GM23248 (cell line): Measurements from ENCODE around the gene FARP2. TPM values are rescaled to one million over a fixed set of nuclear protein-coding genes. Genes with fewer than 3 reads are reported as not detected.
"Not testable (repeated sequence)": the region's sequence is repeated elsewhere in the genome, so short reads cannot be mapped to it uniquely, and the experiment has no call there.

Experiments used
- DNase-seq: peaks from one replicate; pipeline ENCODE4 v3.0.0-alpha.2; 2015
- H2AFZ ChIP-seq: fragments of 200-600 bp; sonication (generic); 2 replicates; pipeline ENCODE4 v1.6.1; 2016; ENCODE audit warnings: antibody characterized with exemption
- H3F3A ChIP-seq: fragments of 200-600 bp; sonication (generic); 2 replicates; pipeline ENCODE4 v1.6.1; 2016; ENCODE audit warnings: mild to moderate bottlenecking, antibody characterized with exemption, mixed run types; ENCODE audit not compliant: insufficient read depth
- H3K27ac ChIP-seq: fragments of 200-600 bp; sonication (generic); 2 replicates; pipeline ENCODE4 v1.5.1; 2016; ENCODE audit warnings: mild to moderate bottlenecking
- H3K27me3 ChIP-seq: fragments of 200-600 bp; sonication (generic); replicated peaks from 2 replicates; pipeline ENCODE4 v1.6.1; 2016; ENCODE audit warnings: mild to moderate bottlenecking; ENCODE audit not compliant: insufficient read depth
- H3K36me3 ChIP-seq: fragments of 200-600 bp; sonication (generic); 2 replicates; pipeline ENCODE4 v1.6.1; 2016; ENCODE audit warnings: low read depth, mild to moderate bottlenecking
- H3K4me1 ChIP-seq: fragments of 200-600 bp; sonication (generic); 2 replicates; pipeline ENCODE4 v1.6.1; 2016; ENCODE audit warnings: mild to moderate bottlenecking; ENCODE audit not compliant: insufficient read depth
- H3K4me2 ChIP-seq: fragments of 200-600 bp; sonication (generic); one replicate; pipeline ENCODE4 v1.6.1; 2016; ENCODE audit warnings: mild to moderate bottlenecking; ENCODE audit not compliant: unreplicated experiment
- H3K4me3 ChIP-seq: fragments of 200-600 bp; sonication (generic); 2 replicates; pipeline ENCODE4 v1.5.1; 2016; ENCODE audit warnings: mild to moderate bottlenecking
- H3K79me2 ChIP-seq: fragments of 200-600 bp; sonication (generic); 2 replicates; pipeline ENCODE4 v1.6.1; 2016; ENCODE audit warnings: mild to moderate bottlenecking; ENCODE audit not compliant: insufficient read depth
- H3K9ac ChIP-seq: fragments of 200-600 bp; sonication (generic); 2 replicates; pipeline ENCODE4 v1.6.1; 2016; ENCODE audit warnings: mild to moderate bottlenecking
- H3K9me2 ChIP-seq: fragments of 200-600 bp; sonication (generic); 2 replicates; pipeline ENCODE4 v1.6.1; 2016; ENCODE audit warnings: mixed run types, mild to moderate bottlenecking, moderate library complexity; ENCODE audit not compliant: insufficient read depth
- H3K9me3 ChIP-seq: fragments of 200-600 bp; sonication (generic); one replicate; pipeline ENCODE4 v1.6.1; 2017; ENCODE audit warnings: low read depth
- H4K20me1 ChIP-seq: fragments of 200-600 bp; sonication (generic); 2 replicates; pipeline ENCODE4 v1.6.0; 2016; ENCODE audit not compliant: insufficient read depth
- EZH2 ChIP-seq: fragments of 200-600 bp; sonication (generic); IDR thresholded peaks from 2 replicates; pipeline ENCODE4 v1.6.1; 2018; ENCODE audit warnings: antibody characterized with exemption, mild to moderate bottlenecking; ENCODE audit not compliant: insufficient read depth, poor library complexity, severe bottlenecking
- EZH2phosphoT487 ChIP-seq: fragments of 200-600 bp; sonication (generic); IDR thresholded peaks from 2 replicates; pipeline ENCODE4 v1.6.1; 2018; ENCODE audit warnings: antibody characterized with exemption, moderate library complexity, mild to moderate bottlenecking, low read depth; ENCODE audit not compliant: insufficient read depth
- WGBS, 2 experiments: methylation state at CpG; one replicate each; pipeline ENCODE4 v1.1.6; 2015 to 2017; ENCODE audit warnings: low lambda C conversion rate in 2 of 2, low coverage in 1 of 2; ENCODE audit errors: missing lambda C conversion rate in 2 of 2; 5-methylcytosine and 5-hydroxymethylcytosine counted together
- in situ Hi-C: fragments of 300-500 bp; cut with MboI; formaldehyde crosslinking; loops from 2 replicates; pipeline ENCODE4 v1.15.0; 2020
- polyA plus RNA-seq: library from polyadenylated mRNA; unstranded; fragments of >200 nt; fragmentation: Nextera tagmentation; extraction: Ambion mirVana; gene quantifications from 2 replicates; pipeline ENCODE4 v1.2.1, GENCODE V29; 2016
- total RNA-seq: library from RNA; depleted of rRNA; stranded (reverse); fragments of >200 nt; shearing (Covaris generic); gene quantifications from 2 replicates; pipeline ENCODE4 v1.2.3, GENCODE V29; 2014

FARP2 gene
- total and polyA plus RNA-seq, 2 experiments from 2014 or later: 30.9 to 39.0 TPM

DNA sequence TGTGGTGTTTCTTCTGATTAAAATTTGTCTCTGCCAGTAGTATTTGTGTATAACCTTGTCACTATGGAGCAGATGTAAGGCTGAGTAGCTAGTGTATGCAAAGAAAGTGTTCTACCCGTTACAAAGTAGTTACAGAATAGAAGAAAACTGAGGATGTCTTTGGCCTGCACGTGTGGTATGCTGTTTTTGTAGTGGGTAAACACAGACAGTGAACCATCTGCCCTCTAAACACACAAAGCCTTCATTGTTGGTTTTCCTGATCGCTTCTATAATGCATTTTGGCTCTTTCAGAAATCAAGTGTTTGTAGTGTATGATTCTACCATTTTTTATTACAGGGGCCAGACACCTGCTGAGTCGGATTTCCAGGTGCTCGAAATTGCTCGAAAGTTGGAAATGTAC is 61.5 kb downstream of the FARP2 start:
- Histone ChIP-seq H3K79me2 (no peaks in the 10 kb centered on the region), H4K20me1 (no peaks in the 10 kb centered on the region), H3K4me2 (no peak overlapping the region), H2AFZ (no peak overlapping the region), H3F3A (no peaks in the 10 kb centered on the region), H3K4me3 (no peak overlapping the region), H3K9me2 (no peaks in the 10 kb centered on the region), H3K9ac (no peak overlapping the region), H3K27ac (no peak overlapping the region), H3K9me3 (no peaks in the 10 kb centered on the region), H3K4me1 (no peaks in the 10 kb centered on the region), H3K27me3 (no peaks in the 10 kb centered on the region), H3K36me3 (peaks cover 17% of the 10 kb centered on the region; the same call in 1 of the 2 replicates)
- TF ChIP-seq EZH2: no peak
- TF ChIP-seq EZH2phosphoT487: no peak
- 86 to 88% methylated on average over 6 of the region's 6 CpGs for WGBS, 2 experiments
- no peak for DNase-seq
- in situ Hi-C loops: no loop called here

DNA sequence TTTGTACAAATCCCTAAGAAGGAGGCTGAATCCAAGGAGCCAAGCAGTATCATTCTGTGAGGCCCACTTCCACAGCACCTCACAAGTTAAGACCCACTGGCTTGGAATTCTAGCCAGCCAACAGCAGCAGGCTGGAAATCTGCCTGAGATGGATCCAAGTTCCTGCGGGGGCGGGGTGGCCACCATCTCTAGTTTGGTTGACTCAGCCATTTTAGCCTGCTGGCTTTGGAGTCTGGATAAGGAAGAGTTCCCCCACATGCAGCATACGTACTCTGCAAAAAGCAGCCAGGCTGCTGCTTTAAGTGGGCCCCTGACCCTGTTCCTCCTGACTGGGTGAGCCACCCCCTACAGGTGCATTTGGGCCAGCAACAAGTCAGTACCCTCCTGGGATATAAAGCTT is 65.2 kb downstream of the FARP2 start:
- no peaks in the 10 kb centered on the region for H3K9me3 ChIP-seq
- H2AFZ ChIP-seq: no peak overlapping the region
- no peak overlapping the region for H3K27ac ChIP-seq
- H3K36me3 ChIP-seq: peaks cover 21% of the 10 kb centered on the region
- H3K79me2 ChIP-seq: no peaks in the 10 kb centered on the region
- H3K9me2 ChIP-seq: no peaks in the 10 kb centered on the region
- no peak overlapping the region for H3K4me2 ChIP-seq
- 0 out of 2 replicates have a peak, but pooled peaks cover 3% of the 10 kb centered on the region for H3F3A ChIP-seq
- in situ Hi-C loops: no loop called here
- H3K27me3 ChIP-seq: no peaks in the 10 kb centered on the region
- H3K4me3 ChIP-seq: no peak overlapping the region
- DNase-seq: no peak
- H3K9ac ChIP-seq: no peak overlapping the region
- no peaks in the 10 kb centered on the region for H4K20me1 ChIP-seq
- TF ChIP-seq EZH2phosphoT487: no peak
- no peaks in the 10 kb centered on the region for H3K4me1 ChIP-seq
- WGBS, 2 experiments: 90 to 100% methylated on average over 3 of the region's 3 CpGs

DNA sequence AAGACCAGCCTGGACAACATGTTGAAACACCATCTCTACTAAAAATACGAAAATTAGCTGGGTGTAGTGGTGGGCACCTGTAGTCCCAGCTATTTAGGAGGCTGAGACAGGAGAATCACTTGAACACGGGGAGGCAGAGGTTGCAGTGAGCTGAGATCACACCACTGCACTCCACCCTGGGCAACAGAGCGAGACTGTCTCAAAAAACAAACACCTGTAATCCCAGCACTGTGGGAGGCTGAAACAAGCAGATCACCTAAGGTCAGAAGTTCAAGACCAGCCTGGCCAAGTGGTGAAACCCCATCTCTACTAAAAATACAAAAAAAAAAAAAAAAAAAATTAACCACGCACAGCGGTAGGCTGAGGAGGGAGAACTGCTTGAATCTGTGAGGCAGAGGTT is 65.9 kb downstream of the FARP2 start:
- H3K9me2 ChIP-seq, H3K9me3 ChIP-seq, H3F3A ChIP-seq, in situ Hi-C loops, H3K79me2 ChIP-seq, H3K27ac ChIP-seq, H3K9ac ChIP-seq, H2AFZ ChIP-seq, H3K27me3 ChIP-seq, H4K20me1 ChIP-seq, DNase-seq, H3K4me1 ChIP-seq, H3K4me3 ChIP-seq, H3K4me2 ChIP-seq: not testable (repeated sequence)
- WGBS, 2 experiments: 89 to 97% methylated on average over 5 of the region's 5 CpGs
- peaks cover 21% of the 10 kb centered on the region for H3K36me3 ChIP-seq

DNA sequence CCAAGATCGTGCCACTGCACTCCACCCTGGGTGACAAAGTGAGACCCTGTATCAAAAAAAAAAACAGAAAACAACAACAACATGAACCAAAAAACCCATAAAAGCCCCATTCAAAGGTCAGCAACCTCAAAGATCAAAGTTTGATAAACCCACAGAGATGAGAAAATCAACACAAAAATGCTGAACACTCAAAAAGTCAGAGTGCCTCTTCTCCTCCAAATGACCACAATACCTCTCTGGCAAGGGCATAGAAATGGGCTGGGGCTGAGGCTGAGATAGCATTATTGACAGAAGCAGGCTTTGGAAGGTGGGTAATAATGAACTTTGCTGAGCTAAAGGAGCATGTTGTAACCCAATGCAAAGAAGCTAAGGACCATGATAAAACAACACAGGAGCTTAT is 66.3 kb downstream of the FARP2 start:
- WGBS, 2 experiments: 100% methylated on average over 1 of the region's 1 CpG
- H3K4me1 ChIP-seq: no peaks in the 10 kb centered on the region
- no peaks in the 10 kb centered on the region for H3K27me3 ChIP-seq
- H3K27ac ChIP-seq: no peak overlapping the region
- H3K9ac ChIP-seq: no peak overlapping the region
- H3K4me2 ChIP-seq: no peak overlapping the region
- H3K36me3 ChIP-seq: peaks cover 21% of the 10 kb centered on the region
- no peaks in the 10 kb centered on the region for H3K9me2 ChIP-seq
- DNase-seq: no peak
- H3K79me2 ChIP-seq: no peaks in the 10 kb centered on the region
- H2AFZ ChIP-seq: no peak overlapping the region
- no peaks in the 10 kb centered on the region for H4K20me1 ChIP-seq
- no peak for TF ChIP-seq EZH2phosphoT487
- H3K4me3 ChIP-seq: no peak overlapping the region
- in situ Hi-C loops: no loop called here
- 0 out of 2 replicates have a peak, but pooled peaks cover 3% of the 10 kb centered on the region for H3F3A ChIP-seq
- no peaks in the 10 kb centered on the region for H3K9me3 ChIP-seq

DNA sequence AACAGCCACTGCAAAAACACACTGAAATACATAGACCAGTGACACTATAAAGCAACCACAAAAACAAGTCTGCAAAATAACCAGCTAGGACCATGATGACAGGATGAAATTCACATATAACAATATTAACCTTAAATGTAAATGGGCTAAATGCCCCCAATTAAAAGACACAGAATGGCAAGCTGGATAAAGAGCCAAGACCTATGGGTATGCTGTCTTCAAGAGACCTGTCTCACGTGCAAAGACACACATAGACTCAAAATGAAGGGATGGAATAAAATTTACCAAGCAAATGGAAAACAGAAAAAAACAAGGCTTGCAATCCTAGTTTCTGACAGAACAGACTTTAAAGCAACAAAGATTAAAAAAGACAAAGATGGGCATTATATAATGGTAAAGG is 67.4 kb downstream of the FARP2 start:
- peaks cover 22% of the 10 kb centered on the region for H3K36me3 ChIP-seq
- H3K4me1 ChIP-seq, H3K4me2 ChIP-seq, H3K27me3 ChIP-seq, DNase-seq, H3K27ac ChIP-seq, H3K9me2 ChIP-seq, H2AFZ ChIP-seq, H3K79me2 ChIP-seq, in situ Hi-C loops, H3K9ac ChIP-seq, H3K4me3 ChIP-seq, H3K9me3 ChIP-seq, H3F3A ChIP-seq, H4K20me1 ChIP-seq: not testable (repeated sequence)
- WGBS, 2 experiments: 100% methylated on average over 1 of the region's 1 CpG
